Kidney epithelial cell (primary cell): Measurements from ENCODE around the gene FBXW11. TPM values are rescaled to one million over a fixed set of nuclear protein-coding genes. Genes with fewer than 3 reads are reported as not detected.

Experiments
- DNase-seq: peaks from one replicate; pipeline ENCODE4 v3.0.0-alpha.2; 2010; ENCODE audit warnings: low read depth
- H3K27me3 ChIP-seq: 2 replicates; pipeline ENCODE4 v1.6.0; 2011; ENCODE audit warnings: low read length; ENCODE audit not compliant: control insufficient read depth, insufficient read depth
- H3K36me3 ChIP-seq: 2 replicates; pipeline ENCODE4 v1.5.1; 2011; ENCODE audit warnings: low read length; ENCODE audit not compliant: control insufficient read depth, insufficient read depth
- H3K4me3 ChIP-seq: 2 replicates; pipeline ENCODE4 v1.5.1; 2011; ENCODE audit warnings: low read depth, mild to moderate bottlenecking, control low read depth, low read length
- total RNA-seq: library from RNA; depleted of rRNA; stranded (reverse); fragments of >200 nt; gene quantifications from 2 replicates; pipeline ENCODE4 v1.2.3, GENCODE V29; 2015
- TF ChIP-seq, protein P1 (sequence below): IDR thresholded peaks from 2 replicates; pipeline ENCODE4 v1.5.1; 2011; ENCODE audit warnings: mild to moderate bottlenecking, moderate library complexity, low read length, control low read depth, inconsistent platforms; ENCODE audit not compliant: insufficient read depth, poor library complexity, severe bottlenecking

FBXW11 gene
- total RNA-seq, 1 donor from 2014 or later = 75.1 TPM

DNA sequence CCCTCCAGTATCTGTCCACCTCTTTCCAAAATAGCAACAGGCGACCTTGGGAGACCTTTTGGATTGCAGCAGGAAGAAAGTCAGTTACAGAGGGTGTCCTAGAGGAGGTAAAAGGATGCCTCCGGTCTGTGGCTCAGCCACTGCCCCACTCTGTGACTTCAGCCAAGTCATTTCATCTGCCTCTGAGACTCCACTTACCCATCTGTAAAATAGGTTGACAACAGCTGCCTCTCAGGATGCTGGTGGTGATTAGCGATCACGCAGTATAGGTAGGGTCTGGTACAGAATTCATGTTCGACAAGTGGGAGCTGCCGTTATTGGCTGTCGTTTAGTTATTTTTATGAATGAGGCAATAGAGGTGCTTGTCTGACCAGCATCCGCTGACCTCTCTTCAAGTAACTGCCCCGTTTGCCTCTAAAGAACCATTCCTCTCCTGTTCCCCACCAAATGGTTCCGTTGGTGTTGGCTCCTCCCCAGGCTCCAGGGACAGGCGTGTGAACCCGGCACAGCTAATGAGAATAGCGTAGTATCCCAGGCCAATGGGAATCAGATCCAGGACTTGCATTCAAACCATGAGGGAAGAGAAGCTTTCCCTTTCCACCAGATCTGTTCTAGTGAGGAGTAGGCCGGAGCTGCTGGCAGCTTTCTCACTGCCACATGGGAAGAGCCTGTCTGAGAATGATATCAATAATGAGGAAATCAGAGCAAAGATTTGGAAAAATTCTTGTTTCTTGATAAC lies 156.7 kb downstream of the FBXW11 start:
- Histone ChIP-seq H3K4me3 (no peak overlapping the region), H3K36me3 (no peaks in the 10 kb centered on the region), H3K27me3 (no peaks in the 10 kb centered on the region)
- TF ChIP-seq, protein P1, sequence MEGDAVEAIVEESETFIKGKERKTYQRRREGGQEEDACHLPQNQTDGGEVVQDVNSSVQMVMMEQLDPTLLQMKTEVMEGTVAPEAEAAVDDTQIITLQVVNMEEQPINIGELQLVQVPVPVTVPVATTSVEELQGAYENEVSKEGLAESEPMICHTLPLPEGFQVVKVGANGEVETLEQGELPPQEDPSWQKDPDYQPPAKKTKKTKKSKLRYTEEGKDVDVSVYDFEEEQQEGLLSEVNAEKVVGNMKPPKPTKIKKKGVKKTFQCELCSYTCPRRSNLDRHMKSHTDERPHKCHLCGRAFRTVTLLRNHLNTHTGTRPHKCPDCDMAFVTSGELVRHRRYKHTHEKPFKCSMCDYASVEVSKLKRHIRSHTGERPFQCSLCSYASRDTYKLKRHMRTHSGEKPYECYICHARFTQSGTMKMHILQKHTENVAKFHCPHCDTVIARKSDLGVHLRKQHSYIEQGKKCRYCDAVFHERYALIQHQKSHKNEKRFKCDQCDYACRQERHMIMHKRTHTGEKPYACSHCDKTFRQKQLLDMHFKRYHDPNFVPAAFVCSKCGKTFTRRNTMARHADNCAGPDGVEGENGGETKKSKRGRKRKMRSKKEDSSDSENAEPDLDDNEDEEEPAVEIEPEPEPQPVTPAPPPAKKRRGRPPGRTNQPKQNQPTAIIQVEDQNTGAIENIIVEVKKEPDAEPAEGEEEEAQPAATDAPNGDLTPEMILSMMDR = no peak
- no peak for DNase-seq

DNA sequence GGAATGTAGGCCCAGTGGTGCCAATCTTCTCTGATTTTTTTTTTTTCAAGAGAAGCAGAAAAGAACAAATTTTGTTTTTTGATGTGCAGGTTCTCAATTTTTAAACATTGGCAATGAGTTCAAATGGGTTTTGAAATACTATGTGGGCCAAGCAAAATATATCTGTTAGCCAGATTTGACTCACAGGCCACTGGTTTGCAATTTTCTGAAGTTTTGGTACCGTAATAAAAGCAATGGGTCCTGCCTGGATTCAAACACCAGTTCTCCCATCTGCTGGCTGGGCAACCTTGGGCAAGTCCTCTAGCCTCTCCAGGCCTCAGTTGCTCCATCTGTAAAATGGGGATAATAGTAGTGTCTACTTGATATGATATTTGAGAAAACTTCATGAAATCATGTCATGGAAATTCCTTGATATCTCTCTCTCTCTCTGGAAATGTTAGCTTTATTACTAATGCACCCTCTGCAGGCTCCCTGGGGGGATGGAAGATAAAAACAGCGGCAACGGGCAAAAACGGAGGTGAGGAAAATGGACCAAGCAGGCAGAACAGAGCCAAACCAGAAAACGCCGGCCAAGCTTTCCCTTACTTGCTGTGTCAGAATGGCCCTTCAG lies 157.4 kb downstream of the FBXW11 start:
- TF ChIP-seq, protein P1 = no peak
- no peak for DNase-seq
- Histone ChIP-seq H3K27me3 (no peaks in the 10 kb centered on the region), H3K4me3 (no peak overlapping the region), H3K36me3 (no peaks in the 10 kb centered on the region)

DNA sequence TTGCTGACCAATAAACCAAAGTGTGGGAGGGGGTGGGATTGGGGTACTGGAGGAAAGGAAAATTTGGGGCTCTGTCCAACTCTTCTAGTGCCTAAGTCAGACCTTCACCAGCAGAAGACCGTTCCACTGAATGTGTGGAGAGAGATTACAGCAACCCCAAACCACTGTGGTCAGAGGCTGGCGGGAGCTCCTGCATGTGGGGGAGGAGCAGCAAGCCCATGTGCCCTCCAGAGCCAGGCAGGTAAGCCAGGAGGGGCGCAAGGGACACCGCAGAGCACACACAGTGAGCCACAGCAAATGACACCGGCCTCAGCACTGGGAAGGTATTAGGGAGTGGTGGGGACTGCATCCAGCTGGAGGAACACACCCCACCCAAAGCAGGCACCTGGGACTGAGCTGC lies 158.0 kb downstream of the FBXW11 start:
- TF ChIP-seq, protein P1 = no peak
- H3K36me3 ChIP-seq = no peaks in the 10 kb centered on the region
- H3K27me3 ChIP-seq = no peaks in the 10 kb centered on the region
- DNase-seq = no peak
- H3K4me3 ChIP-seq = no peak overlapping the region

DNA sequence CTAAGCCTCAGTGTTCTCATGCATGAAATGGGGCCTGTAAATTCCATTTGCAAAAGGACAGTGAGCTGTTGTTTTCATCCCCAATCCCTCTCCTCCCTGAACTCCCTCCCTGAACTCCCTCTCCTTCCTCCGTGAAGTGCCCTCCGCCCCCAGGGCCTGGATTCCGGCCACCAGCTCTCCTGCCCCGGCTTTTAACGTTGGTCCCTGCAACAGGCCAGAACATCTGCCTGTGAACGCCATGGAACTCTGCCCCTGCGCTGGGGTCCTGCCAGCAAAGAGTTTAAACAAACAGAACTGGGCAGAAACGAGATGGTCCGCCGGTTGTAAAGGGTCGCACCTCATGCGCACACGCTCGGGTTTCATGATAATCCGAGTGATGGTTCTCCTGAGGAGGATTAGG lies 158.4 kb downstream of the FBXW11 start:
- Histone ChIP-seq H3K36me3 (no peaks in the 10 kb centered on the region), H3K4me3 (no peak overlapping the region), H3K27me3 (no peaks in the 10 kb centered on the region)
- no peak for DNase-seq
- TF ChIP-seq, protein P1 = no peak

DNA sequence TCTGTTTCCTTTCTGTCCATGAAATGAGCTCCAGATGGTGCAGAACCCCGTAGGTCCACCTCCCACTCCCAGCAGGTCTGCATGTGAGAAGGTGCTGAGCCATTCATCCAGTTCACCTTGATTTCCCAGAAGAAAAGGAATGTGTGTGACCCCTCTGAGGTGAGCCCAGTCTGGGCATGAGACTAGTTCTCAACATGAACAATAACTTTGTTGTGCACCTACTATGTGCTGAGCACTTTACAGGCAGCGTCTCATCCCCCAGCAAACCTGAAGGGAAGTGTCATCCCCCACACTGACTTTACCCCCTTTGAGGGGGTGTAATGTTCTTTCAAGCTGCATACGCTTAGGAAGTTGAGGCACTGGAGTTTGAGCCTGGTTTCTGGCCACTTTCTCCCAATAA lies 159.4 kb downstream of the FBXW11 start:
- Histone ChIP-seq H3K4me3 (no peak overlapping the region), H3K36me3 (no peaks in the 10 kb centered on the region), H3K27me3 (no peaks in the 10 kb centered on the region)
- DNase-seq = no peak
- TF ChIP-seq, protein P1 = no peak
